Left hindlimb (tissue), 1 donor: ENCODE data around the gene CELA3A.
"Not testable (repeated sequence)": the region's sequence is repeated elsewhere in the genome, so short reads cannot be mapped to it uniquely, and the experiment has no call there.

Experiments
- DNase-seq: peaks from one replicate; pipeline ENCODE4 v3.0.0-alpha.2; 2018

CELA3A gene

GRCh38 chr1:22021061-22021460, 19.6 kb downstream of the CELA3A start:
- DNase-seq, result no peak

- peak; percentile 85 for DNase-seq
Measured at GRCh38 chr1:22024485-22025367, 23.3 kb downstream of the CELA3A start.

GRCh38 chr1:22025368-22026155, 24.1 kb downstream of the CELA3A start:
- peak; percentile 92 for DNase-seq

GRCh38 chr1:22026924-22027289, 25.4 kb downstream of the CELA3A start:
- no peak for DNase-seq

- no peak for DNase-seq
Measured at GRCh38 chr1:22030057-22030456, 28.6 kb downstream of the CELA3A start.

- DNase-seq, result no peak
Measured at GRCh38 chr1:22030473-22030872, 29.0 kb downstream of the CELA3A start.

GRCh38 chr1:22031214-22031962, 29.9 kb downstream of the CELA3A start:
- no peak for DNase-seq

- DNase-seq, result not testable (repeated sequence)
Measured at GRCh38 chr1:22034834-22035233, 33.4 kb downstream of the CELA3A start.

- DNase-seq, result no peak
Measured at GRCh38 chr1:22037520-22037919, 36.1 kb downstream of the CELA3A start.

- peak; percentile 67 for DNase-seq
Measured at GRCh38 chr1:22038036-22038435, 36.6 kb downstream of the CELA3A start.

GRCh38 chr1:22039594-22040285, 38.3 kb downstream of the CELA3A start:
- peak; percentile 87 for DNase-seq

- DNase-seq, result no peak
Measured at GRCh38 chr1:22040286-22040623, 38.8 kb downstream of the CELA3A start.

GRCh38 chr1:22041505-22041904, 40.0 kb downstream of the CELA3A start:
- DNase-seq, result no peak

GRCh38 chr1:22043198-22043769, 41.8 kb downstream of the CELA3A start:
- no peak for DNase-seq

GRCh38 chr1:22044690-22045420, 43.4 kb downstream of the CELA3A start:
- no peak for DNase-seq

- DNase-seq, result no peak
Measured at GRCh38 chr1:22045604-22046228, 44.3 kb downstream of the CELA3A start.

GRCh38 chr1:22048351-22049192, 47.1 kb downstream of the CELA3A start:
- DNase-seq, result no peak

GRCh38 chr1:22050330-22050729, 48.9 kb downstream of the CELA3A start:
- DNase-seq, result no peak

GRCh38 chr1:22051607-22052114, 50.2 kb downstream of the CELA3A start:
- no peak for DNase-seq
